ENCODE results near the gene FEN1. TPM values are rescaled to one million over a fixed set of nuclear protein-coding genes. Genes with fewer than 3 reads are reported as not detected.

The FEN1 gene
- total and polyA plus RNA-seq, 2 of the 13 experiments (the other 11 are each of a cell fraction or from before 2014, with no cell fraction given), result 12.4 to 102 TPM

DNA sequence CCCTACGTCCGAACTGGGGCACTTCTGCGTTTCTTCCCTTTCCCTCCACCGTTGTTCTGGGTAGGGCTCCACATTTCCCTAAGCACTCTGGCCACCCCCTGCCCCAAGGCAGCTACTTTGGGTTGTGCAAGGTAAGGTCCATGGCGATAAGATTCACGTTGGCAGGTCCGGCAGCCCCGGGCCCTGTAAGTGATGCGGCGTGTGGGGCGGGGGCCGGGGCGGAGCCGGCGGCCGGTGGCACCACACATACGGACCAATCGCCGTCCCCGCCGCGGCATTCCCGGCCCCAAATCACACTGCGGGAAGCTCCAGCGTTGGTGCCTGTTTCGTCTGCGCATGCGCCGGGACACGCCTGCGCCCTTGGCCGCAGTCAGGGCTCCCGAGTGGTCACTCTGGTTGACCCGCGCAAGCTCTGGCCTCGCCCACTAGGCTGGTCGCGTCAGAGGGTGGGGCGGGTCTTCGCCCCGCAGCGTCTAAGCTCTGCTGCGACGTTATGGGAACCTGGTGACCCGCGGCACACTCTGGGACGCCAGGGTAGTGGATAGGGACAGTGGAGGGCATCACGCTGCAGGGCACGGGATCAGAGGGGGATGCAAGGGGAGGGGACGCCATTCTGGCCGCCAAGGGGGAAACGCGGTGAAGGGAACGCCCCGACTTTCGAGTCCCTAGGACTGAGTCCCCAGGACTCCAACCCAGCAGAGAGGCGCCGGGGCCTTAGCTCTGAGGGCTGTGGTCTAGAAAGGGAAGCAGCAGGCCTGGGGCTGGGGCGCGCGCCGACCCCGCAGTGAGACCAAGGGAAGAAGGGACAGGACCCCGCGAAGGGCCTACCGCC is 22.5 kb downstream of the FEN1 start (continued):
- TF ChIP-seq MED8 (CRISPR knock-in tag; IDR thresholded peaks at IDR 0.05; ENCODE audit: insufficient replicate concordance), result peak; percentile 80
- TF ChIP-seq ZNF782 (CRISPR knock-in tag; IDR thresholded peaks at IDR 0.05; ENCODE audit: borderline replicate concordance), result 0 out of 2 replicates have a peak, but pooled peaks have one; percentile 11
- TF ChIP-seq HNF4G (IDR thresholded peaks at IDR 0.05; ENCODE audit: borderline replicate concordance, low read depth, low read length), result no peak
- 0 out of 2 replicates have a peak, but pooled peaks have one; percentile 16 for TF ChIP-seq HNF4G (CRISPR knock-in tag; IDR thresholded peaks at IDR 0.05; ENCODE audit: borderline replicate concordance, low read depth)
- 0 out of 2 replicates have a peak, but pooled peaks have one; percentile 83 for TF ChIP-seq BORCS8-MEF2B (CRISPR knock-in tag; IDR thresholded peaks at IDR 0.05)
- no peak for TF ChIP-seq NFIC (IDR thresholded peaks at IDR 0.05; ENCODE audit: low read length)
- peak; percentile 58; the same call in 1 of the 2 replicates for TF ChIP-seq YEATS4 (CRISPR knock-in tag; IDR thresholded peaks at IDR 0.05; ENCODE audit: borderline replicate concordance)
- no peak for TF ChIP-seq GTF3A (CRISPR knock-in tag; conservative IDR thresholded peaks at IDR 0.05)
- peak; percentile 40 for TF ChIP-seq ZNF564 (CRISPR knock-in tag; IDR thresholded peaks at IDR 0.05)
- TF ChIP-seq HOXA5 (CRISPR knock-in tag; IDR thresholded peaks at IDR 0.05), result peak; percentile 82
- peak; percentile 41; the same call in 1 of the 2 replicates for TF ChIP-seq ZBTB20 (CRISPR knock-in tag; IDR thresholded peaks at IDR 0.05; ENCODE audit: borderline replicate concordance, low read depth)
- 0 out of 2 replicates have a peak, but pooled peaks have one; percentile 25 for TF ChIP-seq TP53 (CRISPR knock-in tag; conservative IDR thresholded peaks at IDR 0.05)
- TF ChIP-seq ZNF335 (CRISPR knock-in tag; IDR thresholded peaks at IDR 0.05), result no peak
- no peak for TF ChIP-seq SRF (IDR thresholded peaks at IDR 0.05; ENCODE audit: low read depth, low read length)
- TF ChIP-seq ZNF337 (CRISPR knock-in tag; IDR thresholded peaks at IDR 0.05; ENCODE audit: borderline replicate concordance, low read depth), result no peak
- 0 out of 2 replicates have a peak, but pooled peaks have one; percentile 9 for TF ChIP-seq REXO4 (CRISPR knock-in tag; IDR thresholded peaks at IDR 0.05; ENCODE audit: borderline replicate concordance)
- TF ChIP-seq, protein P1, sequence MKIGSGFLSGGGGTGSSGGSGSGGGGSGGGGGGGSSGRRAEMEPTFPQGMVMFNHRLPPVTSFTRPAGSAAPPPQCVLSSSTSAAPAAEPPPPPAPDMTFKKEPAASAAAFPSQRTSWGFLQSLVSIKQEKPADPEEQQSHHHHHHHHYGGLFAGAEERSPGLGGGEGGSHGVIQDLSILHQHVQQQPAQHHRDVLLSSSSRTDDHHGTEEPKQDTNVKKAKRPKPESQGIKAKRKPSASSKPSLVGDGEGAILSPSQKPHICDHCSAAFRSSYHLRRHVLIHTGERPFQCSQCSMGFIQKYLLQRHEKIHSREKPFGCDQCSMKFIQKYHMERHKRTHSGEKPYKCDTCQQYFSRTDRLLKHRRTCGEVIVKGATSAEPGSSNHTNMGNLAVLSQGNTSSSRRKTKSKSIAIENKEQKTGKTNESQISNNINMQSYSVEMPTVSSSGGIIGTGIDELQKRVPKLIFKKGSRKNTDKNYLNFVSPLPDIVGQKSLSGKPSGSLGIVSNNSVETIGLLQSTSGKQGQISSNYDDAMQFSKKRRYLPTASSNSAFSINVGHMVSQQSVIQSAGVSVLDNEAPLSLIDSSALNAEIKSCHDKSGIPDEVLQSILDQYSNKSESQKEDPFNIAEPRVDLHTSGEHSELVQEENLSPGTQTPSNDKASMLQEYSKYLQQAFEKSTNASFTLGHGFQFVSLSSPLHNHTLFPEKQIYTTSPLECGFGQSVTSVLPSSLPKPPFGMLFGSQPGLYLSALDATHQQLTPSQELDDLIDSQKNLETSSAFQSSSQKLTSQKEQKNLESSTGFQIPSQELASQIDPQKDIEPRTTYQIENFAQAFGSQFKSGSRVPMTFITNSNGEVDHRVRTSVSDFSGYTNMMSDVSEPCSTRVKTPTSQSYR (CRISPR knock-in tag; IDR thresholded peaks at IDR 0.05; ENCODE audit: borderline replicate concordance), result peak; percentile 15; the same call in 1 of the 2 replicates
- no peak; the same call in 1 of the 2 replicates for TF ChIP-seq EED (CRISPR knock-in tag; IDR thresholded peaks at IDR 0.05)
- TF ChIP-seq ZNF891 (CRISPR knock-in tag; IDR thresholded peaks at IDR 0.05), result peak; percentile 60; the same call in 1 of the 2 replicates
- peak; percentile 38; the same call in 1 of the 2 replicates for TF ChIP-seq ZNF546 (CRISPR knock-in tag; conservative IDR thresholded peaks at IDR 0.05)
- TF ChIP-seq, protein P2, sequence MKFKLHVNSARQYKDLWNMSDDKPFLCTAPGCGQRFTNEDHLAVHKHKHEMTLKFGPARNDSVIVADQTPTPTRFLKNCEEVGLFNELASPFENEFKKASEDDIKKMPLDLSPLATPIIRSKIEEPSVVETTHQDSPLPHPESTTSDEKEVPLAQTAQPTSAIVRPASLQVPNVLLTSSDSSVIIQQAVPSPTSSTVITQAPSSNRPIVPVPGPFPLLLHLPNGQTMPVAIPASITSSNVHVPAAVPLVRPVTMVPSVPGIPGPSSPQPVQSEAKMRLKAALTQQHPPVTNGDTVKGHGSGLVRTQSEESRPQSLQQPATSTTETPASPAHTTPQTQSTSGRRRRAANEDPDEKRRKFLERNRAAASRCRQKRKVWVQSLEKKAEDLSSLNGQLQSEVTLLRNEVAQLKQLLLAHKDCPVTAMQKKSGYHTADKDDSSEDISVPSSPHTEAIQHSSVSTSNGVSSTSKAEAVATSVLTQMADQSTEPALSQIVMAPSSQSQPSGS (CRISPR knock-in tag; IDR thresholded peaks at IDR 0.05), result peak; percentile 68
- TF ChIP-seq SUZ12 (IDR thresholded peaks at IDR 0.05; ENCODE audit: low read depth, low read length), result no peak
- TF ChIP-seq MYC (CRISPR knock-in tag; IDR thresholded peaks at IDR 0.05; ENCODE audit: borderline replicate concordance), result peak; percentile 77
- TF ChIP-seq ZNF672 (CRISPR knock-in tag; IDR thresholded peaks at IDR 0.05), result no peak
- TF ChIP-seq SIX4 (CRISPR knock-in tag; IDR thresholded peaks at IDR 0.05), result no peak
- no peak for TF ChIP-seq KDM4B (CRISPR knock-in tag; IDR thresholded peaks at IDR 0.05)
- 0 out of 2 replicates have a peak, but pooled peaks have one; percentile 10 for TF ChIP-seq MXD4 (CRISPR knock-in tag; IDR thresholded peaks at IDR 0.05)
- peak; percentile 27; the same call in 1 of the 2 replicates for TF ChIP-seq KMT2A (CRISPR knock-in tag; IDR thresholded peaks at IDR 0.05)
